ENCODE results near the gene OR4C45.
"Not testable (repeated sequence)": the region's sequence is repeated elsewhere in the genome, so short reads cannot be mapped to it uniquely, and the experiment has no call there.

OR4C45 gene

GRCh38 chr11:50032574-50032973 is at the start of gene OR4C45:
TSS of gene OR4C45 (plus strand) at chr11:50032874.
- DNase-seq, result no peak

DNA sequence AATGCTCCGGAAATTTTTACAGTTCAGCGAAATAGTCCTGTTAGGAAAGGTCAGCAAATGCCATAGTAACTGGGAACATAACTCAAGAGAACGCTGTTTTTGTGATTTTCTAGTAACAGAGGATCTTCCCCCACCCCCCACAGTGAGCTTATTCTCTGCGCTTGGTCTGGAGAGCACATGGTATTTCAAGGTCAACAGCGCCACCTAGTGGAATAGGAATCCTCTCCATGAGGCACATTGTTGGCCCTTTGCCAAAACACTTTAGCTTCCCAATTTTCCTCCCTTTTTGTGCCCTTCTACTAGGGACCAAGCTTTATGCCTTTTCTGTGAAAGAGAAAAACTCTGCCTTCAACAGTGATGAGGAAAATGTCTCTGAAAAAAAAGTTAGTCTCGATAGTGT is 37.1 kb upstream of the OR4C45 start:
- peak; percentile 3 for DNase-seq

GRCh38 chr11:50030193-50030592 is 2.5 kb upstream of the OR4C45 start:
- DNase-seq, result no peak

DNA sequence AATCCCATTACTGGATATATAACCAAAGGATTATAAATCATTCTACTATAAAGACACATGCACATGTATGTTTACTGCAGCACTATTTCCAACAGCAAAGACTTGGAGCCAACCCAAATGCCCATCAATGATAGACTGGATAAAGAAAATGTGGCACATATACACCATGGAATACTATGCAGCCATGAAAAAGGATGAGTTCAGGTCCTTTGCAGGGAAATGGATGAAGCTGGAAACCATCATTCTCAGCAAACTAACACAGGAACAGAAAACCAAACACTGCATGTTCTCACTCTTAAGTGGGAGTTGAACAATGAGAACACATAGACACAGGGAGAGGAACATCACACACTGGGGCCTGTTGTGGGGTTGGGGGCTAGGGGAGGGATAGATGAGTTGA is 3.6 kb downstream of the OR4C45 start:
- not testable (repeated sequence) for DNase-seq

DNA sequence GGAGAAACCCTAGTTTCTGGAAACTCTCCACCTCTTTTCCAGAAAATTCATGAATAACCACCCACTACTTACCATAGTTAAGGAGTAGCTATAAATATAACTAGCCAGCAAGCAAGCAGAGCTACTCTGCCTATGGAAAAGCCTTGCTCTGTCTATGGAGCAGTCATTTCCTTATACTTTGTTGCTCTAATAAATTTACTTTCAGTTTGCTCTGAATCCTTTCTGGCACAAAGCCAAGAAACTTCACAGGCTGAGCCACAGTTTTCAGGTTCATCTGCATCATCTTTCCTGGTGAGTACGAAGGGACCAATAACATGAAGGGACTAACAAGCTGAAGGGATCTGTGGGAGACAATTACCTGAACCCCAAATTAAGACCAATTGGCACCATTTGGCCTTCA is 4.6 kb downstream of the OR4C45 start:
- DNase-seq, result no peak

DNA sequence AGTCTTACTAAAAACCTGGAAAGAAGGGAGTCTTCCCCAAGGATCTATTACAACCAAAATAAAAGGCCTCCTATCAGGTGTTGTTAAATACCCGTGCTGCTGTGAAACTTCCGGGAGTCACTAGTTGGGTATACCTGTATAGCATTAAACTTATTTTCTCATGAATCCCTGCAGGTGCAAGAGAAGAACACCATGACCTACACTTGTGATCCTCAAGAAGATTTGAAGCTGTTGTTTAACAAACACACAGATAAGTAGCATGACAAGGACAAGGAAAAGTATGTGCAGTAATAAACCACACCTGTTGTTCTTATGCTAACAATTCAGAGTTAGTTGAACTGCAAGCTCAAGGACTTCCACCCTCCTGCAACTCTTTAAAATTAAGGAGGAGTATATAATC is 12.0 kb downstream of the OR4C45 start:
- DNase-seq, result no peak

DNA sequence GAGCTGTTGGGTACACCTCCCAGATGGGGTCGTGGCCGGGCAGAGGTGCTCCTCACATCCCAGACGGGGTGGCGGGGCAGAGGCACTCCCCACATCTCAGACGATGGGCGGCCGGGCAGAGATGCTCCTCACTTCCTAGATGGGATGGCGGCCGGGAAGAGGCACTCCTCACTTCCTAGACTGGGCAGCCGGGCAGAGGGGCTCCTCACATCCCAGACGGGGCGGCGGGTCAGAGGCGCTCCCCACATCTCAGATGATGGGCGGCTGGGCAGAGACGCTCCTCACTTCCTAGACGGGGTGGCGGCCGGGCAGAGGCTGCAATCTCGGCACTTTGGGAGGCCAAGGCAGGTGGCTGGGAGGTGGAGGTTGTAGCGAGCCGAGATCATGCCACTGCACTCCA is 30.4 kb downstream of the OR4C45 start:
- DNase-seq, result not testable (repeated sequence)

GRCh38 chr11:50070389-50070788 is 37.7 kb downstream of the OR4C45 start:
- no peak for DNase-seq

DNA sequence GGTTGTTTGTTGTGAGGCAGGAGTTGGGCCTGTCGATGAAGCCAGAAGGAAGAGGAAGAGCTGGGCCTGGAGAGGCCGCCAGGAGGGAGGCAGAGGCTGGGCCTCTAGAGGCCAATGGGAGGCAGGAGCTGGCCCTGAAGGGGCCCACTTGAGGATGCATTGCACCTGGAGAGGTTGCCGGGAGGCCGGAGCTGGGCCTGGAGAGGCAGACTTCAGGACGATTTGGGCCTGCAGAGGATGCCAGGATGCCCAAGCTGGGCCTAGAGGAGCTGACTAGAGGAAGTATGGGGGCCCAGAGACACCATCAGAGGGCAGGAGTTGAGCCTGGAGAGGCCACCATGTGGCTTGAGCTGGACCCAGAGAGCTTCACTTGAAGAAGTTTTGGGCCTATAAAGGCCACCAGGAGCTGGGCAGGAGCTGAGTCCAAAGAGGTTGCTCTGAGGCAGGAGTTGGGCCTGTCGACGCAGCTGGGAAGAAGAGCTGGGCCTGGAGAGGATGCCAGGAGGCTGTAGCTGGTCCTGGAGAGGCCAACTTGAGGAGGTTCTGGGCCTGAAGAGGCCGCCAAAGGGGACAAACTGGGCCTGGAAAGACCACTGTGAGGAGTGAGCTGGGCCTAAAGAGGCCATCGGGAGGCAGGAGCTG is 39.0 kb downstream of the OR4C45 start:
- no peak for DNase-seq

GRCh38 chr11:50072226-50073112 is 39.8 kb downstream of the OR4C45 start:
- DNase-seq, result no peak

- no peak for DNase-seq
These were observed 40.7 kb downstream of the OR4C45 start for GRCh38 chr11:50073113-50074105.

- DNase-seq, result no peak
These were observed 41.5 kb downstream of the OR4C45 start for GRCh38 chr11:50074161-50074560.

DNA sequence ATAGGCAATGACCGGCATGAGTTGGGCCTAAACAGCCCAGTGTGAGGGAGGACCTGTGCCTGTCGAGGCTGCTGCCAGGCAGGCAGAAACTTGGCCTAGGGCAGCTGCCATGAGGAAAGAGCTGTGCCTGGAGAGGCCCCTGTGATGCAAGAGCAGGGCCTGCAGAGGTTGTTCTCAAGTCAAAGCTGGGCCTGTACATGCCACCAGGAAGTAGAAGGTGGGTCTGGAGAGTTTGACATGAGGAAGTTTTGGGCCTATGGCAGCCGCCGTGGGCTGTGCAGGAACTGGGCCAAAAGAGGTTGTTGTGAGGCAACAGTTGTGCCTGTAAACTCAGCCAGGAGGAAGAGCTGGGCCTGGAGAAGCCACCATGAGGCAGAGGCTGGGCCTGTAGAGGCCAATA is 43.2 kb downstream of the OR4C45 start:
- DNase-seq, result no peak

- DNase-seq, result no peak
These were observed 44.9 kb downstream of the OR4C45 start for GRCh38 chr11:50077526-50077925.

- DNase-seq, result no peak
These were observed 45.3 kb downstream of the OR4C45 start for GRCh38 chr11:50078001-50078400.

- not testable (repeated sequence) for DNase-seq
These were observed 46.3 kb downstream of the OR4C45 start for GRCh38 chr11:50078946-50079345.

DNA sequence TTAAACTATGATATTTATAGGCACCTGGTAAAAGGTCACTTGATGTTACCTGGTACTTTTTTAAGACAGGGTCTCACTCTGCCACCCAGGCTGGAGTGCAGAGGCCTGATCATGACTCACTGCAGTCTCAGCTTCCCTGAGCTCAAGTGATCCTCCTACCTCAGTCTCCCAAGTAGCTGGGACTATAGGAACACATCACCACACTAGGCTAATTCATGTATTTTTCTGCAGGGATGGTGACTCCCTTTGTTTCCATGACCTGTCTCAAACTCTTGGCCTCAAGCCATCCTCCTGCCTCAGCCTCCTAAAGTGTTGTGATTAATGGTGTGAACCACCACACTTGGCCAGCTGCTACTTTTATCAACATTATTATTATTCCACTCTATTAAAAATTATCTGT is 47.6 kb downstream of the OR4C45 start:
- no peak for DNase-seq

Data from activated naive CD4-positive, alpha-beta T cell treated with Interleukin-2 at 50 U/mL for 16 hours (primary cell).